Measurements from ENCODE around the gene OSBPL9. TPM values are rescaled to one million over a fixed set of nuclear protein-coding genes. Genes with fewer than 3 reads are reported as not detected.

OSBPL9 gene
- total RNA-seq, 1 donor from 2014 or later = 78.7 TPM

Small RNA genes lying within 50 kb of the gene (small RNA-seq; reads per million reads assigned to genes)
- gene AL050343.2 (not detected), gene RF00568 (not detected)

Other genes with a start within 250 kb of the OSBPL9 start
- gene EPS15, start 97.8 kb upstream of the OSBPL9 start, total RNA-seq = 224 TPM